Loucy (cell line): ENCODE data around the gene TRIM29.

ENCODE experiments used
- H2AFZ ChIP-seq: fragments of 200-600 bp; sonication (generic); 2 replicates; pipeline ENCODE4 v1.6.0; 2016; ENCODE audit warnings: antibody characterized with exemption, mild to moderate bottlenecking, low read length, moderate library complexity
- H3F3A ChIP-seq: fragments of 200-600 bp; 2 replicates; pipeline ENCODE4 v1.6.0; 2016; ENCODE audit warnings: antibody characterized with exemption, low read depth, mild to moderate bottlenecking
- H3K27me3 ChIP-seq: fragments of 200-600 bp; sonication (generic); 2 replicates; pipeline ENCODE4 v1.6.1; 2014; ENCODE audit warnings: low read length, mild to moderate bottlenecking; ENCODE audit not compliant: insufficient read depth, poor library complexity, severe bottlenecking
- H3K36me3 ChIP-seq: fragments of 200-600 bp; sonication (generic); 2 replicates; pipeline ENCODE4 v1.6.1; 2016; ENCODE audit warnings: low read length; ENCODE audit not compliant: insufficient read depth
- H3K4me1 ChIP-seq: fragments of 200-600 bp; sonication (generic); 2 replicates; pipeline ENCODE4 v1.5.1; 2014; ENCODE audit warnings: low read length, mild to moderate bottlenecking; ENCODE audit not compliant: insufficient read depth, poor library complexity, severe bottlenecking
- H3K4me2 ChIP-seq: fragments of 200-600 bp; sonication (generic); 2 replicates; pipeline ENCODE4 v1.6.0; 2014; ENCODE audit warnings: antibody characterized with exemption, low read length, low read depth, mild to moderate bottlenecking; ENCODE audit not compliant: poor library complexity, severe bottlenecking
- H3K4me3 ChIP-seq: fragments of 200-600 bp; sonication (generic); 2 replicates; pipeline ENCODE4 v1.5.1; 2014; ENCODE audit warnings: low read length, mild to moderate bottlenecking, mixed read lengths; ENCODE audit not compliant: poor library complexity, severe bottlenecking
- H3K79me2 ChIP-seq: fragments of 200-600 bp; sonication (generic); 2 replicates; pipeline ENCODE4 v1.6.1; 2014; ENCODE audit warnings: low read length; ENCODE audit not compliant: insufficient read depth
- H3K9ac ChIP-seq: fragments of 200-600 bp; sonication (generic); 2 replicates; pipeline ENCODE4 v1.6.0; 2014; ENCODE audit warnings: mild to moderate bottlenecking, low read depth, low read length, moderate library complexity; ENCODE audit not compliant: poor library complexity, severe bottlenecking
- H3K9me2 ChIP-seq: fragments of 200-600 bp; sonication (generic); replicated peaks from 2 replicates; pipeline ENCODE4 v1.6.1; 2016; ENCODE audit warnings: low read depth, low read length, mixed read lengths
- H3K9me3 ChIP-seq: fragments of 200-600 bp; sonication (generic); 2 replicates; pipeline ENCODE4 v1.6.1; 2014; ENCODE audit warnings: mild to moderate bottlenecking, antibody characterized with exemption, low read length, low read depth; ENCODE audit not compliant: insufficient read depth
- H4K20me1 ChIP-seq: fragments of 200-600 bp; sonication (generic); 2 replicates; pipeline ENCODE4 v1.6.0; 2014; ENCODE audit warnings: antibody characterized with exemption, low read length, mild to moderate bottlenecking; ENCODE audit not compliant: insufficient read depth, poor library complexity, severe bottlenecking
- EZH2phosphoT487 ChIP-seq: fragments of 200-600 bp; IDR thresholded peaks from 2 replicates; pipeline ENCODE4 v1.6.1; 2018; ENCODE audit warnings: antibody characterized with exemption, mild to moderate bottlenecking, moderate library complexity, borderline replicate concordance
- TF ChIP-seq, protein P1 (sequence below): fragments of 200-600 bp; sonication (generic); conservative IDR thresholded peaks from 2 replicates; pipeline ENCODE4 v1.5.1; 2014; ENCODE audit warnings: mild to moderate bottlenecking, antibody characterized with exemption, low read length

TRIM29 gene

DNA sequence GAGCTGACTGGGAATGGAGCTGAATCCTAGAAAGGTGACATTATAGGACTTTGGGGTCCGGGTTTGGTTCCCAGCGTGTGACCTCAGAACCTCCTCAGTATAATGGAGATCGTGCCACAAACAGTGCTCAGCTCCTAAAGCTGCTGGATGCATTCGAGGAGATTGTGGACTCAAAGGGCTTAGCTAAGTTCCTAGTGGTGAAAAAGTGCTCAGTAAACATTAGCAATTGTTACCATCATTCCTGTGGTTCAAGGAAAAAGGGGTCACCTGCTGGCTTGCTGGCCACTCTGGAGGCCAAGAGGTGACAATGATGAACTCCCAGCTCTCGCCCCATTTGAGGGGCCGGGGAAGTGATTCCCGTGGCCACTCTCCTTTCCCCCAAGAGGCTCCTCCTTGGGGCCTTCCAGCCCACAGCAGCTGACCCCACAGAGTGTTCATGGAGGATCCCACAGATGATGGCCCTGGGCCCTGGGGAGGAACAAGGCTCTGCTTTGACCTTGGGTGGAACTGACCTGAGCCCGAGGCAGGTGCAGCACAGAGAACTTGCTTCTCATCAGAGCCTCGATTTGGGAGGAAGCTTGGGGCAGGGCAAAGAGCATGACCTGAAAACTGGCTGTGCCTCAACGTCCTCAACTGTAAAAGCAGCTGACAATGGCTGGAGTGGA lies 40.1 kb downstream of the TRIM29 start:
- no peak overlapping the region for H2AFZ ChIP-seq
- H3K9ac ChIP-seq, result no peak overlapping the region
- no peak overlapping the region for H3K4me3 ChIP-seq
- no peaks in the 10 kb centered on the region for H3K36me3 ChIP-seq
- H3K4me2 ChIP-seq, result no peak overlapping the region
- no peaks in the 10 kb centered on the region for H3F3A ChIP-seq
- no peaks in the 10 kb centered on the region for H3K9me2 ChIP-seq
- H3K79me2 ChIP-seq, result no peaks in the 10 kb centered on the region
- no peaks in the 10 kb centered on the region for H3K4me1 ChIP-seq
- TF ChIP-seq, protein P1, sequence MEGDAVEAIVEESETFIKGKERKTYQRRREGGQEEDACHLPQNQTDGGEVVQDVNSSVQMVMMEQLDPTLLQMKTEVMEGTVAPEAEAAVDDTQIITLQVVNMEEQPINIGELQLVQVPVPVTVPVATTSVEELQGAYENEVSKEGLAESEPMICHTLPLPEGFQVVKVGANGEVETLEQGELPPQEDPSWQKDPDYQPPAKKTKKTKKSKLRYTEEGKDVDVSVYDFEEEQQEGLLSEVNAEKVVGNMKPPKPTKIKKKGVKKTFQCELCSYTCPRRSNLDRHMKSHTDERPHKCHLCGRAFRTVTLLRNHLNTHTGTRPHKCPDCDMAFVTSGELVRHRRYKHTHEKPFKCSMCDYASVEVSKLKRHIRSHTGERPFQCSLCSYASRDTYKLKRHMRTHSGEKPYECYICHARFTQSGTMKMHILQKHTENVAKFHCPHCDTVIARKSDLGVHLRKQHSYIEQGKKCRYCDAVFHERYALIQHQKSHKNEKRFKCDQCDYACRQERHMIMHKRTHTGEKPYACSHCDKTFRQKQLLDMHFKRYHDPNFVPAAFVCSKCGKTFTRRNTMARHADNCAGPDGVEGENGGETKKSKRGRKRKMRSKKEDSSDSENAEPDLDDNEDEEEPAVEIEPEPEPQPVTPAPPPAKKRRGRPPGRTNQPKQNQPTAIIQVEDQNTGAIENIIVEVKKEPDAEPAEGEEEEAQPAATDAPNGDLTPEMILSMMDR, result no peak
- TF ChIP-seq EZH2phosphoT487, result no peak
- no peaks in the 10 kb centered on the region for H3K9me3 ChIP-seq
- no peaks in the 10 kb centered on the region for H3K27me3 ChIP-seq
- no peaks in the 10 kb centered on the region for H4K20me1 ChIP-seq

DNA sequence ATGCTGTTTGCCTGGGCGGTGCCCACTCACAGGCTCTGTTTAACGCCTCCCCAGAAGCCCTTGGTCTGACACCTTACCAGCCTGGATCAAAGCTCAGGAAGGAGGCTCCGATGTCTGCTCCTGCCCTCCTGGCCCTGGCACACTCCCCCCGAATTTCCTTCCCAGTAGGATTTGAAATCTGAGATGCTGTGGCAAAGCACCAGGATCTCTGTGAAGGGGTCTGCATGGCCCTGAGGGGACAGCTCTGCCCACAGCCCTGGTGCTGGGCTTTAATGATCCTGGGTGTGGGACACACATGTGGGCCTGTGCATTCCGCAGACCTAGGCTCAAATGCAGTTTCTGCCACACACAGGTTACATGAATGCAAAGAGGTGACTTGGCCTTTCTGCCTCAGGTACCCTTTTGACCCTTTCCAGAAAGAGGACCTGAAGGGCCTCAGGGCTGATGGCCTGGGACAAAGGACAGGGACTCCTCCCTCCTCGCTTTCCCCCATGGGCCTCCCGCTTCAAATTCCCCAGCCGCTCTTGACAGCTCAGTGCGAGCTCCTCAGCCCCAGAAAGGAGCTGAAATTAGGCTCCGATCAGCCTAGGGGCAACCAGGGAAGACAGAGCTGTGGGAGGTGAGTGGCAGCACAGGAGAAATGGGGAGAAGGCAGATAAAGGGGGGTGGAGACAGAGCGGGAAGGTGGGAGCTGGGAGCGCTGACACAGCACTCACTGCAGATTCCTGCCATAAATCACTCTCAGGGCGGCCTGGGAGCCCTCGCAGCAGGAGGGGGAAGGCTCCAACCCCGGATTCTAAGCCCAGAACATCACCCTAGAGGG lies 41.3 kb downstream of the TRIM29 start:
- Histone ChIP-seq H3K79me2 (no peaks in the 10 kb centered on the region), H3K9me3 (no peaks in the 10 kb centered on the region), H3F3A (no peaks in the 10 kb centered on the region), H3K4me3 (no peak overlapping the region), H2AFZ (no peak overlapping the region), H3K4me1 (no peaks in the 10 kb centered on the region), H3K36me3 (no peaks in the 10 kb centered on the region), H3K9me2 (no peaks in the 10 kb centered on the region), H3K4me2 (no peak overlapping the region), H3K9ac (no peak overlapping the region), H4K20me1 (no peaks in the 10 kb centered on the region), H3K27me3 (no peaks in the 10 kb centered on the region)
- TF ChIP-seq, protein P1, result no peak
- no peak for TF ChIP-seq EZH2phosphoT487

DNA sequence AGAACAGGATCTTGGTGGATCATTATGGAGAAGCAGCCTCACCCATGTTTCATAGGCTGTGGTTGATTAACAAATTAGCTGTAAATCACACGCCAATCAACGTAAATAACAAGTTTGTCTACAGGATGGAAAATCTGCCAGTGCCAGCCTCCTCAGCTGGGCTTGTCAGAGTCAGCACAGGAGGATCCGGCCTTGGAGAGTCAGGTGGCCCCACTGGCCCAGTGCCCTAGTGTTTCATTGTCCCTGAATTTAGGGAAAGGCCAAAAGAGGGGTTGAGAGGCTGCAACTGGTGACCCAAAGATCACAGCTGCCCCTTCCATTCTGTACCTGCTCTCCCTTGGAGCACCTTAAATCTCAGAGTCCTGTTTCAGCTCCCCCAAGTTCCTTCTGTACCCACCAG lies 42.4 kb downstream of the TRIM29 start:
- Histone ChIP-seq H3K27me3 (no peaks in the 10 kb centered on the region), H2AFZ (no peak overlapping the region), H3K4me1 (no peaks in the 10 kb centered on the region), H3K36me3 (no peaks in the 10 kb centered on the region), H3K79me2 (no peaks in the 10 kb centered on the region), H4K20me1 (no peaks in the 10 kb centered on the region), H3K4me3 (no peak overlapping the region), H3F3A (no peaks in the 10 kb centered on the region), H3K9me2 (no peaks in the 10 kb centered on the region), H3K4me2 (no peak overlapping the region), H3K9me3 (no peaks in the 10 kb centered on the region), H3K9ac (no peak overlapping the region)
- TF ChIP-seq EZH2phosphoT487, result no peak
- TF ChIP-seq, protein P1, result no peak
